SK-N-SH treated with all-trans-retinoic acid at 6 μM for 48 hours (cell line): ENCODE data around the gene VAV3.

Experiments
- ATAC-seq: fragments of 200-7000 bp; cut with Tn5 transposase; 3 replicates; pipeline ENCODE4 v1.9.1; 2020; ENCODE audit warnings: mild to moderate bottlenecking, moderate library complexity
- ARNTL ChIP-seq: fragments of 450-650 bp; formaldehyde crosslinking; IDR thresholded peaks from 2 replicates; pipeline ENCODE4 v1.5.0; 2020; ENCODE audit warnings: low read depth, mild to moderate bottlenecking, moderate library complexity, borderline replicate concordance
- BACH2 ChIP-seq: fragments of 250-450 bp; sonication (Bioruptor Pico); IDR thresholded peaks from 2 replicates; pipeline ENCODE4 v1.9.0; 2021; ENCODE audit warnings: mild to moderate bottlenecking, borderline replicate concordance
- CSDC2 ChIP-seq: fragments of 250-450 bp; sonication (Bioruptor Pico); IDR thresholded peaks from 2 replicates; pipeline ENCODE4 v1.5.0; 2020; ENCODE audit warnings: mild to moderate bottlenecking, moderate library complexity
- CSRNP3 ChIP-seq: fragments of 250-450 bp; sonication (Bioruptor Pico); IDR thresholded peaks from 2 replicates; pipeline ENCODE4 v1.5.1; 2021; ENCODE audit warnings: mild to moderate bottlenecking, moderate library complexity
- ESRRG ChIP-seq: fragments of 250-450 bp; sonication (Bioruptor Pico); IDR thresholded peaks from 2 replicates; pipeline ENCODE4 v1.6.1; 2021; ENCODE audit warnings: mild to moderate bottlenecking
- GLIS3 ChIP-seq: fragments of 250-450 bp; sonication (Bioruptor Pico); IDR thresholded peaks from 2 replicates; pipeline ENCODE4 v1.5.0; 2020; ENCODE audit warnings: mild to moderate bottlenecking, moderate library complexity
- ISL1 ChIP-seq: fragments of 250-450 bp; sonication (Bioruptor Pico); IDR thresholded peaks from 2 replicates; pipeline ENCODE4 v2.1.2; 2022; ENCODE audit warnings: mild to moderate bottlenecking, moderate library complexity
- OSR1 ChIP-seq: fragments of 250-450 bp; sonication (Bioruptor Pico); IDR thresholded peaks from 2 replicates; pipeline ENCODE4 v1.8.0; 2022; ENCODE audit warnings: moderate library complexity, mild to moderate bottlenecking, inconsistent platforms
- PPARA ChIP-seq: fragments of 250-450 bp; sonication (Bioruptor Pico); IDR thresholded peaks from 2 replicates; pipeline ENCODE4 v1.5.0; 2020; ENCODE audit warnings: mild to moderate bottlenecking, borderline replicate concordance
- RARB ChIP-seq: fragments of 250-450 bp; sonication (Bioruptor Pico); IDR thresholded peaks from 2 replicates; pipeline ENCODE4 v1.8.0; 2021; ENCODE audit warnings: mild to moderate bottlenecking, moderate library complexity
- TCF4 ChIP-seq: fragments of 250-450 bp; sonication (Bioruptor Pico); IDR thresholded peaks from 2 replicates; pipeline ENCODE4 v1.8.0; 2021; ENCODE audit warnings: mild to moderate bottlenecking, moderate library complexity, borderline replicate concordance
- TOX ChIP-seq: fragments of 250-450 bp; sonication (Bioruptor Pico); IDR thresholded peaks from 2 replicates; pipeline ENCODE4 v1.8.0; 2021; ENCODE audit warnings: mild to moderate bottlenecking, moderate library complexity, borderline replicate concordance
- ZC3H10 ChIP-seq: fragments of 250-450 bp; sonication (Bioruptor Pico); IDR thresholded peaks from 2 replicates; pipeline ENCODE4 v1.5.1; 2021; ENCODE audit warnings: mild to moderate bottlenecking, moderate library complexity
- ZFP3 ChIP-seq: fragments of 250-450 bp; sonication (Bioruptor Pico); IDR thresholded peaks from 2 replicates; pipeline ENCODE4 v1.5.0; 2020; ENCODE audit warnings: mild to moderate bottlenecking, moderate library complexity
- ZFP30 ChIP-seq: fragments of 450-650 bp; formaldehyde crosslinking; IDR thresholded peaks from 2 replicates; pipeline ENCODE4 v1.5.0; 2022; ENCODE audit warnings: mild to moderate bottlenecking, moderate library complexity
- ZNF565 ChIP-seq: fragments of 450-650 bp; formaldehyde crosslinking; conservative IDR thresholded peaks from 2 replicates; pipeline ENCODE4 v1.5.0; 2020; ENCODE audit warnings: low read depth, mild to moderate bottlenecking, moderate library complexity
- ZNF70 ChIP-seq: fragments of 450-650 bp; formaldehyde crosslinking; IDR thresholded peaks from 2 replicates; pipeline ENCODE4 v1.5.0; 2020; ENCODE audit warnings: mild to moderate bottlenecking, moderate library complexity
- ZNF8 ChIP-seq: fragments of 450-650 bp; formaldehyde crosslinking; IDR thresholded peaks from 2 replicates; pipeline ENCODE4 v1.5.0; 2020; ENCODE audit warnings: mild to moderate bottlenecking, moderate library complexity
- TF ChIP-seq, protein P1 (sequence below): fragments of 250-450 bp; sonication (Bioruptor Pico); IDR thresholded peaks from 2 replicates; pipeline ENCODE4 v1.8.0; 2020; ENCODE audit warnings: mild to moderate bottlenecking, moderate library complexity, borderline replicate concordance
- TF ChIP-seq, protein P2 (sequence below): fragments of 250-450 bp; sonication (Bioruptor Pico); IDR thresholded peaks from 2 replicates; pipeline ENCODE4 v1.8.0; 2021; ENCODE audit warnings: low read depth, mild to moderate bottlenecking, moderate library complexity, borderline replicate concordance

The VAV3 gene

DNA sequence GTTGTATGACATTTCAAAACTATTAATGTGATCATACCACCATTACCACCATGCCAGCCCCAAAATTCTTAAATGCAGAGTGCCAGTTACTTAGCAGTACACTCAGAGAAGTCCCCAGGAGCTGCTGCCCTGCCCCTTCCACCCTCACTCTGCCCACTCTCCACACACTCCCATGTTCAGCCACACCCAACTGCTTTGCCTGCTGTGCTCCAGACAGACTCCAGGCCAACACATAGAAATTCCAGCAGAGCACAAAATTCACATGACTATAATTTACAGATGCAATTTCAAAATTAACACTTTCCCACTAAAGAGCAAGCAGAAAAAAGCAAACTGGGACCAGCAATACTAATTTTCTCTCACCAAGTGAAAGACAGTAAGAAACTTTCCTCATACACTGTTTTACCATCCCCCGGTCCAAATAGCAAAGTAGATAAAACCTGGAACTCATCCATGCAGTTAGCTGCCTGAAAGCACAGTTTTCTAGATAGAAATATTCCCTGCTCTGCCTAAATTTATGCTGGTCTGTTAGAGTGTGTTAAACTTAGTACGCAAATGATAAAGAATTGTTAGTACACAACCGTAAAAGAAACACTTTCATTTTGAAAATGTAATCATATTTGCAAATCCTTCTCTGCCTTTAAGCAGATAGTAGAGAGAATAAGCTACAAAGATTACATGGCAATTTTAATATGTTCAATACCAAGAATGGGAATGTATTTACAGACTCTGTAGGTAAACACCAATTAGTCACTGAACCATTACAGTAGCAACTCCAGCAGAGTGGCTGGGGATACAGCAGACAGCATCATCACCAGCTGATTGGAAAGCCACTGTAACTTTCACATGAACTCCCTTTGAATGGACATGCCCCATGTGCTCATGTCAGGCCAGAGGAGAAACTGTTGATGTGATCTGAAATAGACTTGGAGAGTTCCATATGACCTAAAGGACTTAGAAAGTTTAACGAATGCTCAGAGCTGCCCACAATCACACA, 176.5 kb downstream of the VAV3 start:
- ATAC-seq, result no peak

GRCh38 chr1:107787299-107787698, 177.7 kb downstream of the VAV3 start:
- TF ChIP-seq, protein P1, sequence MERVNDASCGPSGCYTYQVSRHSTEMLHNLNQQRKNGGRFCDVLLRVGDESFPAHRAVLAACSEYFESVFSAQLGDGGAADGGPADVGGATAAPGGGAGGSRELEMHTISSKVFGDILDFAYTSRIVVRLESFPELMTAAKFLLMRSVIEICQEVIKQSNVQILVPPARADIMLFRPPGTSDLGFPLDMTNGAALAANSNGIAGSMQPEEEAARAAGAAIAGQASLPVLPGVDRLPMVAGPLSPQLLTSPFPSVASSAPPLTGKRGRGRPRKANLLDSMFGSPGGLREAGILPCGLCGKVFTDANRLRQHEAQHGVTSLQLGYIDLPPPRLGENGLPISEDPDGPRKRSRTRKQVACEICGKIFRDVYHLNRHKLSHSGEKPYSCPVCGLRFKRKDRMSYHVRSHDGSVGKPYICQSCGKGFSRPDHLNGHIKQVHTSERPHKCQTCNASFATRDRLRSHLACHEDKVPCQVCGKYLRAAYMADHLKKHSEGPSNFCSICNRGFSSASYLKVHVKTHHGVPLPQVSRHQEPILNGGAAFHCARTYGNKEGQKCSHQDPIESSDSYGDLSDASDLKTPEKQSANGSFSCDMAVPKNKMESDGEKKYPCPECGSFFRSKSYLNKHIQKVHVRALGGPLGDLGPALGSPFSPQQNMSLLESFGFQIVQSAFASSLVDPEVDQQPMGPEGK (CRISPR knock-in tag), result no peak
- no peak for TF ChIP-seq TCF4 (CRISPR knock-in tag)
- TF ChIP-seq ZC3H10 (CRISPR knock-in tag), result no peak
- no peak for TF ChIP-seq CSDC2 (CRISPR knock-in tag)
- no peak for TF ChIP-seq GLIS3
- no peak for TF ChIP-seq OSR1 (CRISPR knock-in tag)
- TF ChIP-seq, protein P2, sequence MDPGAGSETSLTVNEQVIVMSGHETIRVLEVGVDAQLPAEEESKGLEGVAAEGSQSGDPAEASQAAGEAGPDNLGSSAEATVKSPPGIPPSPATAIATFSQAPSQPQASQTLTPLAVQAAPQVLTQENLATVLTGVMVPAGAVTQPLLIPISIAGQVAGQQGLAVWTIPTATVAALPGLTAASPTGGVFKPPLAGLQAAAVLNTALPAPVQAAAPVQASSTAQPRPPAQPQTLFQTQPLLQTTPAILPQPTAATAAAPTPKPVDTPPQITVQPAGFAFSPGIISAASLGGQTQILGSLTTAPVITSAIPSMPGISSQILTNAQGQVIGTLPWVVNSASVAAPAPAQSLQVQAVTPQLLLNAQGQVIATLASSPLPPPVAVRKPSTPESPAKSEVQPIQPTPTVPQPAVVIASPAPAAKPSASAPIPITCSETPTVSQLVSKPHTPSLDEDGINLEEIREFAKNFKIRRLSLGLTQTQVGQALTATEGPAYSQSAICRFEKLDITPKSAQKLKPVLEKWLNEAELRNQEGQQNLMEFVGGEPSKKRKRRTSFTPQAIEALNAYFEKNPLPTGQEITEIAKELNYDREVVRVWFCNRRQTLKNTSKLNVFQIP (CRISPR knock-in tag), result no peak
- no peak for TF ChIP-seq ZNF70
- no peak for TF ChIP-seq RARB (CRISPR knock-in tag)
- TF ChIP-seq ZFP30 (CRISPR knock-in tag), result no peak
- no peak for TF ChIP-seq PPARA (CRISPR knock-in tag)
- TF ChIP-seq TOX, result no peak
- no peak for TF ChIP-seq ZNF565
- TF ChIP-seq ISL1 (CRISPR knock-in tag), result no peak
- no peak for TF ChIP-seq ZFP3 (CRISPR knock-in tag)
- TF ChIP-seq ARNTL (CRISPR knock-in tag), result no peak
- TF ChIP-seq BACH2 (CRISPR knock-in tag), result no peak
- TF ChIP-seq ZNF8 (CRISPR knock-in tag), result no peak
- ATAC-seq, result no peak

More for the DNA sequence above, 176.5 kb downstream of the VAV3 start:
- no peak for TF ChIP-seq CSDC2 (CRISPR knock-in tag)
- TF ChIP-seq ESRRG, result no peak
- TF ChIP-seq ZC3H10 (CRISPR knock-in tag), result no peak
- TF ChIP-seq ZFP3 (CRISPR knock-in tag), result no peak
- TF ChIP-seq, protein P1 (CRISPR knock-in tag), result no peak
- TF ChIP-seq, protein P2 (CRISPR knock-in tag), result no peak
- TF ChIP-seq ISL1 (CRISPR knock-in tag), result no peak
- TF ChIP-seq CSRNP3 (CRISPR knock-in tag), result no peak

DNA sequence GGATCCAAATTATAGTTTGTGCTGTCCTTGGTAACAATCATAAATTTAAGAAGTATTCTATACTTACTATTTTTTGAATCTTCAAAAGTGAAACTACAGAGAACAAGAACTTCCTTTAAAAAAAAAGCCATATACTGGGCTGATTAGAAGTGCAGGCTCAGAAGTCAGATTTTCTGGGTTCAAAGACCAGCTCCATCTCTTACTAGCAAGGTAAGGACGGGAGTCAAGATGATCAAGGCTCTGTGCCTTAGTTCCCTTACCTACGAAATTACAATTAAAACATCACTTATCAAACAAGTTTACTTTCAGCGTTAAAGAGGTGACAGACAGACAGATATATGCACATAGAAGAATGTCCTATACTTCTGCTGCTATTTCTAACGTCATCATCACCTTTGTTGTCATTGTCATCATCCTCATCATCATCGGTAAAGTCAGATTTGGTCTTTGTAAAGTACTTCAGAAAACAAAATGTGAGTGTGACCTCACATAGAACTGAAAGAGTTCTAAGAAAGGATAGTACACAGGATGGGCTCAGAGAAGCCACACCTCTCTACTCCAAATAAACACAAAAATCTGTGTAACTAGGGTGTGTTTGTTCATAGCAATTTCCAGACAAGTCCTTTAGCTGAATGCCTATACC, 178.7 kb downstream of the VAV3 start:
- ATAC-seq, result no peak
- TF ChIP-seq BACH2 (CRISPR knock-in tag) (no peak), TOX (no peak), CSDC2 (CRISPR knock-in tag) (no peak), ZC3H10 (CRISPR knock-in tag) (no peak), ZNF70 (no peak), ZFP30 (CRISPR knock-in tag) (no peak), GLIS3 (no peak), OSR1 (CRISPR knock-in tag) (no peak), CSRNP3 (CRISPR knock-in tag) (no peak), TCF4 (CRISPR knock-in tag) (no peak), PPARA (CRISPR knock-in tag) (no peak), RARB (CRISPR knock-in tag) (no peak)
- TF ChIP-seq, protein P1 (CRISPR knock-in tag), result no peak
